ENCODE measurements around the gene GRIK4. TPM values are rescaled to one million over a fixed set of nuclear protein-coding genes. Genes with fewer than 3 reads are reported as not detected.

The GRIK4 gene
- total RNA-seq, 1 donor from 2014 or later: not detected

GRCh38 chr11:120808616-120809050 lies 297.1 kb downstream of the GRIK4 start:
- no peaks in the 10 kb centered on the region for H3K4me1 Mint-ChIP-seq (ENCODE audit: low read depth)
- intact Hi-C loops (cut with micrococcal nuclease): no loop called here
- no peaks in the 10 kb centered on the region for H3K36me3 Mint-ChIP-seq (ENCODE audit: low read depth)
- no peak overlapping the region for H3K4me3 Mint-ChIP-seq (ENCODE audit: low read depth)
- H3K27me3 Mint-ChIP-seq (ENCODE audit: low read depth): peaks cover 4% of the 10 kb centered on the region
- no peaks in the 10 kb centered on the region for H3K9me3 Mint-ChIP-seq
- no peak for DNase-seq (ENCODE audit: low spot score)
- no peak overlapping the region for H3K27ac Mint-ChIP-seq

DNA sequence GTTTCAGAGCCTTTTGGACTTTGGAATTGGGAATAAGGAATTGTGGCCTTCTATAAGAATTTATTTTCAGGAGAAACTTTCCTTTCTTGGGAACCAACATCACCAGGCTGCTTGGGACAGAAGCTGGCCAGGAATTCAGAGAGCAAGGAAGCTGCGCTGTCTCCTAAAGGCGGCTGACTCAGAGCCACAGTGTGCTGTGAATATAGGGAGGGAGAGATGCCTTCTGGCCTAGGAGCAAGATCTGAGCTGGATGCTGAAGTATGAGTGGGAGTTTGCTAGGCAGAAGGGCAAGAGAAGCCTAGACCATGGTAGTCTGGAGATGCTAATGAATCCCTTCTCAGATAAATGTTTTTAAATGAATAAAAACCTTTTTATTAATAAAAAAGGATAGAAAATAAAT lies 298.7 kb downstream of the GRIK4 start:
- Mint-ChIP-seq H3K36me3 (ENCODE audit: low read depth) (no peaks in the 10 kb centered on the region), H3K4me1 (ENCODE audit: low read depth) (no peaks in the 10 kb centered on the region), H3K27ac (no peak overlapping the region), H3K27me3 (ENCODE audit: low read depth) (peaks cover 4% of the 10 kb centered on the region), H3K4me3 (ENCODE audit: low read depth) (no peak overlapping the region), H3K9me3 (no peaks in the 10 kb centered on the region)
- intact Hi-C loops (cut with micrococcal nuclease): no loop called here
- no peak for DNase-seq (ENCODE audit: low spot score)

- no peak for DNase-seq (ENCODE audit: low spot score)
- H3K9me3 Mint-ChIP-seq: no peaks in the 10 kb centered on the region
- H3K4me1 Mint-ChIP-seq (ENCODE audit: low read depth): no peaks in the 10 kb centered on the region
- intact Hi-C loops (cut with micrococcal nuclease): no loop called here
- H3K27ac Mint-ChIP-seq: no peak overlapping the region
- peaks cover 4% of the 10 kb centered on the region for H3K27me3 Mint-ChIP-seq (ENCODE audit: low read depth)
- no peak overlapping the region for H3K4me3 Mint-ChIP-seq (ENCODE audit: low read depth)
- H3K36me3 Mint-ChIP-seq (ENCODE audit: low read depth): no peaks in the 10 kb centered on the region
These were observed 299.7 kb downstream of the GRIK4 start for GRCh38 chr11:120811199-120811598.

- H3K4me3 Mint-ChIP-seq (ENCODE audit: low read depth): no peak overlapping the region
- H3K36me3 Mint-ChIP-seq (ENCODE audit: low read depth): no peaks in the 10 kb centered on the region
- peaks cover 6% of the 10 kb centered on the region for H3K27me3 Mint-ChIP-seq (ENCODE audit: low read depth)
- H3K4me1 Mint-ChIP-seq (ENCODE audit: low read depth): no peaks in the 10 kb centered on the region
- intact Hi-C loops (cut with micrococcal nuclease): no loop called here
- no peak overlapping the region for H3K27ac Mint-ChIP-seq
- H3K9me3 Mint-ChIP-seq: no peaks in the 10 kb centered on the region
- no peak for DNase-seq (ENCODE audit: low spot score)
These were observed 300.2 kb downstream of the GRIK4 start for GRCh38 chr11:120811731-120812130.

GRCh38 chr11:120814531-120815318 lies 303.2 kb downstream of the GRIK4 start:
- Mint-ChIP-seq H3K4me3 (ENCODE audit: low read depth) (no peak overlapping the region), H3K27me3 (ENCODE audit: low read depth) (peaks cover 18% of the 10 kb centered on the region), H3K36me3 (ENCODE audit: low read depth) (no peaks in the 10 kb centered on the region), H3K27ac (no peak overlapping the region), H3K4me1 (ENCODE audit: low read depth) (no peaks in the 10 kb centered on the region), H3K9me3 (no peaks in the 10 kb centered on the region)
- intact Hi-C loops (cut with micrococcal nuclease): no loop called here
- no peak for DNase-seq (ENCODE audit: low spot score)

GRCh38 chr11:120815319-120816100 lies 304.0 kb downstream of the GRIK4 start:
- Mint-ChIP-seq H3K4me1 (ENCODE audit: low read depth) (no peaks in the 10 kb centered on the region), H3K9me3 (no peaks in the 10 kb centered on the region), H3K36me3 (ENCODE audit: low read depth) (no peaks in the 10 kb centered on the region), H3K4me3 (ENCODE audit: low read depth) (no peak overlapping the region), H3K27me3 (ENCODE audit: low read depth) (peaks cover 22% of the 10 kb centered on the region), H3K27ac (no peak overlapping the region)
- intact Hi-C loops (cut with micrococcal nuclease): no loop called here
- no peak for DNase-seq (ENCODE audit: low spot score)

DNA sequence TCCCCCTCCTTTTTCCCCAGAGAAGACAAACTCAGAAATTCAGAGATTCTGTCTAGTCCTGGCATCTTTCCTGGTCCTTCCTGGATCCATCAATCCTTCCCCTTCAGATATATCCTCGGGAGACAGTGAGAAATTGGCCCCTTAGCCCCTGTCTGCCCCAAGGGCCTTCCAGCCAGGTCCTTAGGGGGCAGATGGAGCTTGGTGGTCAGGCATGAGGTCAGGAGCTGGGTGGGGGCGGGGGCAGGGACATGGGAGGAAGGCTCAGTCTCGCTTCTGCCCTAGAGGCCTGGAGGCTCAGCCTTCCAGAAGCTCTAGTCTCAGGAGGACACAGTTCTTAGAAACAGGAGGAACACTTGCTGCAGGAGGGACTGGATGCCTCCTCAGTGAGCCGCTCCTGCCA lies 304.6 kb downstream of the GRIK4 start:
- Mint-ChIP-seq H3K9me3 (no peaks in the 10 kb centered on the region), H3K36me3 (ENCODE audit: low read depth) (no peaks in the 10 kb centered on the region), H3K27me3 (ENCODE audit: low read depth) (peaks cover 26% of the 10 kb centered on the region), H3K27ac (no peak overlapping the region), H3K4me1 (ENCODE audit: low read depth) (no peaks in the 10 kb centered on the region), H3K4me3 (ENCODE audit: low read depth) (no peak overlapping the region)
- DNase-seq (ENCODE audit: low spot score): no peak
- intact Hi-C loops (cut with micrococcal nuclease): no loop called here

DNA sequence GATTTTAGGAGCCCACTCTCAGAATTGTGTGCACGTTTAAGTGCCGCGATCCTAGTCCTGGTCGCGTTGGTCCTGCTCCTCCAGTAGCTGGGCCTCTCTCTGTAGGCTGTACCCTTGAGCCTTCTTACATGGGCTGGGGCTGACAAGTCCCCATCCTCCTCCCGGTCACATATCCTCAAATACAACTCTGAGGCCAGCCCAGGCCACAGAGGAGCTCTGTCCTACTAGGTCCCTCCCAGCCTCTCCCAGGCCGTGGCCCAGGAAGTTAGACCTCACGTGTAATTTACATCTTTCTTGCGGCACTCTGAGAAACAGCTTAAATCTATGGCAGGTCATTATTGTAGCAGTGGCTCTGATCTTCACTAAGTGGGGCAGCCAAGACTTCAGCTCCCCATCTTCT lies 305.2 kb downstream of the GRIK4 start:
- H3K9me3 Mint-ChIP-seq: no peaks in the 10 kb centered on the region
- no peaks in the 10 kb centered on the region for H3K4me1 Mint-ChIP-seq (ENCODE audit: low read depth)
- peaks cover 27% of the 10 kb centered on the region for H3K27me3 Mint-ChIP-seq (ENCODE audit: low read depth)
- intact Hi-C loops (cut with micrococcal nuclease): no loop called here
- no peak overlapping the region for H3K4me3 Mint-ChIP-seq (ENCODE audit: low read depth)
- H3K36me3 Mint-ChIP-seq (ENCODE audit: low read depth): no peaks in the 10 kb centered on the region
- no peak for DNase-seq (ENCODE audit: low spot score)
- H3K27ac Mint-ChIP-seq: no peak overlapping the region

DNA sequence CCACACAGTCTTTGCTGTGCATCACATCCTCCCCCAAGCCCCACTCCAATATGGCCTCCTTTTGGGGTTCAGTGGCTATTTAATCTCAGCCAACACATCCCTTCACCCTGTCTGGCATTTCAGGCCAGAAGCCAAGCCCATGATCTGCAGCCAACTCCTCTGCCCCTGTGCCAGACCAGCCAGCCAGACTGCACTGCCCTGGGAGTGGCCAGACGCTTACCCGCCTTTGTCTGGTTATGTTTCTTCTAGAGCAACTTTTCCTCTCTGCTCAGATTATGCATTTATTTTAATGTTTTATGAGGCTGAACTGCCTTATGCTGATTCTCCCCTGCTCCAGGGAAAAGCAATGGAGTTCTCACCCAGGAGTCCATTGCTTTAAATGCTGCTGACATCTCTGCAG lies 305.6 kb downstream of the GRIK4 start:
- Mint-ChIP-seq H3K36me3 (ENCODE audit: low read depth) (no peaks in the 10 kb centered on the region), H3K4me3 (ENCODE audit: low read depth) (no peak overlapping the region), H3K27me3 (ENCODE audit: low read depth) (peaks cover 27% of the 10 kb centered on the region), H3K4me1 (ENCODE audit: low read depth) (no peaks in the 10 kb centered on the region), H3K27ac (no peak overlapping the region), H3K9me3 (no peaks in the 10 kb centered on the region)
- DNase-seq (ENCODE audit: low spot score): no peak
- intact Hi-C loops (cut with micrococcal nuclease): no loop called here

DNA sequence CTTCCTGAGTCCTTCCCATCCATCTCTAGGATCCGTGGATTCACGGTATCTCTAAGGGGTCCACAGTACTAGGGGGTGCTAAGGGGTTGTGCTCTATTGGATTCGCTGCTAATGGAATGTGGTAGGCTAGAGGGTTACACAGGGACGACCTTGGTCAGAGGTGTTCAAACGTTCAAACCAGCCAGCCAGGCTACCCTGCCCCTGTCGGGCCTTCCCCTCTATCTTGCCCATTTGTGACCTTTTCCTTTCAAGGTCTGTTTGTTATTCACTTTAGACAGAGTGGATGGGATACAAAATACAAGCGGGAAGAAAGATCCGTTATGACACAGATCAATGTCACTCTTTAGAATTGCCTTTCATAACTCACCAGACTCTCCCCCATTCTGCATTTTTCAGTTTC lies 306.5 kb downstream of the GRIK4 start:
- Mint-ChIP-seq H3K4me3 (ENCODE audit: low read depth) (no peak overlapping the region), H3K9me3 (no peaks in the 10 kb centered on the region), H3K36me3 (ENCODE audit: low read depth) (no peaks in the 10 kb centered on the region), H3K27me3 (ENCODE audit: low read depth) (peaks cover 27% of the 10 kb centered on the region), H3K27ac (no peak overlapping the region), H3K4me1 (ENCODE audit: low read depth) (no peaks in the 10 kb centered on the region)
- intact Hi-C loops (cut with micrococcal nuclease): no loop called here
- DNase-seq (ENCODE audit: low spot score): no peak

DNA sequence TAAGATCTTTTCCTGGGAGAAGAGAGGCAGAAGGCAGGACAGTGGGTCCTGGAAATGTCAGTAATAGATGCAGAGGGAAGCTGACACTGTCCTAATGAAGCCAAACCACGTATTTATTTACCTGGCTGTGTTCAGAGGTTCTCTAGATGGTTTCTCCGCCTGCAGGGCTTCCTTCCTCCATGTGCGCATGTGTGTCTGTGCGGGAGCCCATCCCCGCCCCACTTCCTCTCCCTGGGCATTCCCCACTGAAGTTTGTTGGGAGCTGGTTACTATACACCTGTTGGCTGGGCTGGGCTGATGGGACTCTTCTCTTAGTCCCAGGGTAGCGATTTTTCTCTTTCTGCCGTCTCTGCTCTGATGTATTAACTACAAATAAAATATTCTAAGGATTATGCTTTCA lies 307.5 kb downstream of the GRIK4 start:
- no peak for DNase-seq (ENCODE audit: low spot score)
- Mint-ChIP-seq H3K27me3 (ENCODE audit: low read depth) (peaks cover 27% of the 10 kb centered on the region), H3K4me1 (ENCODE audit: low read depth) (no peaks in the 10 kb centered on the region), H3K27ac (no peak overlapping the region), H3K36me3 (ENCODE audit: low read depth) (no peaks in the 10 kb centered on the region), H3K4me3 (ENCODE audit: low read depth) (no peak overlapping the region), H3K9me3 (no peaks in the 10 kb centered on the region)
- intact Hi-C loops (cut with micrococcal nuclease): no loop called here

GRCh38 chr11:120819437-120820365 lies 308.2 kb downstream of the GRIK4 start:
- H3K27me3 Mint-ChIP-seq (ENCODE audit: low read depth): peaks cover 27% of the 10 kb centered on the region
- no peak for DNase-seq (ENCODE audit: low spot score)
- H3K9me3 Mint-ChIP-seq: no peaks in the 10 kb centered on the region
- H3K4me1 Mint-ChIP-seq (ENCODE audit: low read depth): no peaks in the 10 kb centered on the region
- no peak overlapping the region for H3K27ac Mint-ChIP-seq
- no peaks in the 10 kb centered on the region for H3K36me3 Mint-ChIP-seq (ENCODE audit: low read depth)
- H3K4me3 Mint-ChIP-seq (ENCODE audit: low read depth): no peak overlapping the region
- intact Hi-C loops (cut with micrococcal nuclease): no loop called here

All from activated T-helper 2 cell treated with anti-CD3 and anti-CD28 coated beads, Interferon-gamma antibody, Interleukin-2, Interleukin-4, amounts not matched to agents 10 μg/mL and 5 μg/mL and 100 μg/mL, durations not matched to agents 14 hours and 24 hours and 36 hours (primary cell).